Muscle of back (tissue), 11 donors: ENCODE data around the gene DGLUCY. TPM values are rescaled to one million over a fixed set of nuclear protein-coding genes. Genes with fewer than 3 reads are reported as not detected.
A peak's percentile ranks its signal among the peaks of the same experiment; 100 is the strongest.
"Not testable (repeated sequence)": the region's sequence is repeated elsewhere in the genome, so short reads cannot be mapped to it uniquely, and the experiment has no call there.

Source experiments
- DNase-seq, 3 donors: peaks; one replicate each; pipeline versions ENCODE4 v3.0.0 to v3.0.0-alpha.2; 2013
- polyA plus RNA-seq, 10 donors: library from polyadenylated mRNA; unstranded; fragments of 120-200 nt; gene quantifications; one replicate each; pipeline ENCODE4 v1.2.1, GENCODE V29; 2013; ENCODE audit not compliant: insufficient read length in 10 of 10

The DGLUCY gene
- polyA plus RNA-seq, 10 donors = 22.1 to 33.5 (median 27.8) TPM

DNA sequence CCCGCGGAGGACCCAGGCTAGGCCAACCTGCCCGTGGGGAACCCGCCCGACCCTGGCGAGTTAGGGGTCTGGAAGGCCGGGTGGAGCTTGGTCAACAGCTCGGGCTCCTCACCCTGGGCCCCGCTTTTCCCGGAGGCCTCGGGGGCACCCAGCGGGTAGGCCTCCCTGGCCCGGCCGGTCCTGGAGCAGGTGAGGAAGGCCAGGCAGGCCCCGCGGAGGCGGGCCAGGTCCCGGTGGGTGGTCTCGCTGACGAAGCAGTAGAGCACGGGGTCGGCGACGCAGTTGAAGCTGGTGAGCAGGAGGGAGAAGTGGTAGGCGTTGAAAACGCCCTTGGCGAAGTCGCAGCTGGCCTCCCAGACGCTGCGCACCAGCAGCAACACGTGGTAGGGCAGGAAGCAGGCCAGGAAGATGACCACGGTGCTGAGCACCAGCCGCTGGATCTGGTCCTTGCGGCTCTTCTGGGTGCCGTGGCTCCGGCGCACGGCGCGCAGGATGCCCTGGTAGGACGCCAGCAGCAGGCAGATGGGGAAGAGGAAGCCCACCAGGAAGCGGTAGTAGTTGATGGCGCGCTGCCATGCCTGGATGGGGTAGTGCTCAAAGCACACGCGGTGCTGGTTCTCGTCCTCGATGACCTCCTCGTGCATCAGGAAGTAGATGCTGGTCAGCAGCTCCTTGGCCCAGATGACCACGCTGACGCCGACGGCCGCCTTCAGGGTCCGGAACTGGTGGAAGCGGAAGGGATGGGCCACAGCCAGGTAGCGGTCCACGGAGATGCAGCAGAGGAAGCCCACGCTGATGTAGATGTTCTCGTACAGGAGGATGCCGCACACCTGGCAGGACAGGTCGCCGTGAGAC lies 120.3 kb downstream of the DGLUCY start:
- DNase-seq = no peak

DNA sequence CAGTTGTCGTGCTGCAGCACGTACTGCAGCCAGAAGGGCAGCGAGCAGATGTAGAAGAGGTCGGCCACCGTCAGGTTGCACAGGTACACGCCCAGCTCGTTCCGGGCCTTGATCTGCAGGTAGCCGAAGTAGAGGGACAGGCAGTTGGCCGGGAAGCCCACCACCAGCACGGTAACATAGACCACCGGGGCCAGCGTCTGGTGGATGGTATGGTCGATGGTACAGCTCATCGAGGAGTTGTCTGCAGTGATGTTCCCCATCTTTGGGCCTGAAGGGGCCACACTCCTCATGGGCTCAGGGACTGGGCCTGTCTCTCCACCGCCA lies 120.9 kb downstream of the DGLUCY start:
- DNase-seq = no peak

DNA sequence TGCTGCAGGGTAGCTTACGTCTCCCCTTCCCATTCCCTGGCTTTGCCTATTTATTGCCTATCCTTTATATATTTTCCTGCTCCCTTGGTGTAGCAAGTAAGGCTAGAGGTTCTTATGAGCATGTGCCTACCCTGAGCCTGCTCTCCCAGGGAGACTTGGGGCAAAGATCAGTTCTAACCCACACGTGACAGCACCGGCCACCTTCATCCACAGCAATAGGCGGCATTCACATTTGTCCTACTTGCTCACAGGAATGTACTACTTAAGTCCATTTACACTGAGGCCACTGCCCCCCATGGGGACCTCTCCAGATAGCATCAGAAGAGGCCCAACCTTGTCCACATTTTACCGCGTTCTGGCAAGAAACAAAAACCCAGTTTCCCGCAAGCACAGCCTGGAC lies 122.0 kb downstream of the DGLUCY start:
- DNase-seq = no peak

DNA sequence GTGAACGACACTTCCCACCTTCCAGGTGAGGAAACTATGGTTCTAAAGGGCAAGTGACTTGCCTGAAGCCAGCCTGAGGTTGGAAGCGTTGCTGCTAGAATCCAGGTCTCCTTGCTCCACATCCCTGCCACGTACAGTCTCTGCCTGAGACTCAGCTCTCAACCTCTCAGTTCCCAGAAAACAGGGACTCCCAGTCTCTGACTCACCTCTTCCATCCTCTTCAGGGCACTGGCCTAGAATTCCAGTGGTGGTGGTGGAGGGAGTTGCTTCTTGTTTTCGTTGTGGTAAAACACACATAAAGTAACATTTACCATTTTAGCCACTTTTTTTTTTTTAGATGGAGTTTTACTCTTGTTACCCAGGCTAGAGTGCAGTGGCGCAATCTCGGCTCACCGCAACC lies 123.3 kb downstream of the DGLUCY start:
- DNase-seq = peak in 1 of 3 donors; percentile 50

DNA sequence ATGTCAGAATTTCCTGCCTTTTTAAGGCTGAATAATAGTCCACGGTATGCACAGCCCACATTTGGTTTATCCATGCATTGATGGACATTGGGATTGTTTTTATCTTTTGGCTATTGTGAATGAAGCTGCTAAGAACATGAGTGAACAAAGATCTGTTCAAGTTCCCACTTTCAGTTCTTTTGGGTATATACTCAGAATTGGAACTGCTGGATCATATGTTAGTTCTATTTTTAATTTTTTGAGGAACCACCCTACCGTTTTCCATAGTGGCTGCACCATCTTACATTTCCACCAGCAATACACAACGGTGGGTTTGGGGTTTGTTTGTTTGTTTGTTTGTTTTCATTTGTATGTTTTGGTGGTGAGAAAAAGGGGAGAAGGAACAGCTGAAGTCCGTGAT lies 124.2 kb downstream of the DGLUCY start:
- no peak for DNase-seq

DNA sequence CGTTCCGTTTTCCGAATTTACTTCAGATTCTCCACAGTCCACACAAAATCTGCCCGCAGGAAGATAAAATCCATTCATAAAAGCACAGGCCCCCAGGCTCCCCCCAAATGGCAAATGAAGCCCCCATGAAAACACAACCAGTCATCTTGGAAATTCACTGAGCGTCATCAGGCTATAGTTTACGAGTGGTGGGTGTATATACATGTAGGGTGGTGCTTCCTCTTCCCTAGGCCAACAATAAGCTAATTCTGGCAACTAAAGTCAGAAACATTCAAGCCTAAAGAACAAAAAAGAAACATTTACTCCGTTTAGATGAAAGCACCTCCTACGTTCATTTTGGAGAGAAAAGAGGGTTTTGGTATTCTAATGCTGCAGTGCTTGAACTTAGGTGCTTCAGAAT lies 124.8 kb downstream of the DGLUCY start:
- DNase-seq = no peak

DNA sequence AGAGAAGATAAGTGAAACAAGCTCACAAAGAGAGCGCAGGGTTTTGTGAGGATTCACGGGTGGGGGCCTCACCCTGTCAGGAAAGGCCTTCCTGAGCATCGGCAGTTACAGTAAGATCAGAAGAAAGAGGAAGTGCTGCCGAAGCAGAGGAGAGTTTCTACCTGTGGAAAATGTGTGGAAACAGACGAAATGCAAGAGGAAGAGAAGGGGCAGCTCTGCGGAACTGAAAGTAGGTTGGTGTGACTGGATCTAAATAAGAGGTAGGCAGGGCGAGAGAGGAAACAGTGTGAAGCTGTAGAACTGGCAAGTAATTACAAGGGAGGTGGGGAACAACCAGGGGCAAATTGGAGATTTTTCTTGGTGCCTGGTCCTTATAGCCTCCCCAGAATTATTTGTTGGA lies 128.0 kb downstream of the DGLUCY start:
- DNase-seq = peak in 1 of 3 donors; percentile 40

DNA sequence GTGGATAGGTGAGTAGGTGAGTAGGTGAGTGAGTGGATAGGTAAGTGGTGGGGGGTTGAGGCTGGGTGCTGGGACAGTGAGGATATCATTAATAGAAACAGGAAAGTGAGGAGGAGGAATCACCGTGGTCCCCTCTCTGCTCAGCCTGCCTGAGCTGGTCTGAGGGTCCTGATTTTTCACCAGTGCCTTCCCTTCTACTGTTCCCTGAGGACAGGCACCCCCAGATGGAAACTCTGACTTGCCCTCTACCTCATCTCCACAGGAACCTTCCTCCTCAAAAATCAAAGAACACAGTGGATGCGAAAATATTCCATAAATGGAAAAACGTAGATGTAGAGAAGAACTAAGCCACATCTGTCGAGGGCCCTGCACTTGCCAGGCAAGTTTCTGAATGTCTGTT lies 128.8 kb downstream of the DGLUCY start:
- DNase-seq = no peak

DNA sequence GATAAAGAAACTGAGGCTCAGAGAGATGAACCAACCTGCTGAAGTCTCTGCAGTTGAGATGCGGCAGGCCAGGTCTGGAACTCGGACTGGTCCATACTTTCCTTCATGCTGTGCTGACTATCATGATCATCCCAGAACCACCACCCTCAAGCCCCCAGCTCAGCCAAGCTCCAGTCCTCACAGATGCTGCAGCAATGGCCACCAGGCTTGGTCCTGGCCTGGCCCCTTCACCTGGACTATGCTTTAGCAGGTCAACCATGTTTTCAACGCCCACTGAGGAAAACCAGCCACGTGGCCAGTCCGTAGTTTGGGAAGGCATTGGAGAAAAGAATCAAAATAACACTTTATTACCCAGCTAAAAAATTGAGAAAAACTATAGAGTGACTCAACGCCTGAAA lies 129.2 kb downstream of the DGLUCY start:
- DNase-seq = no peak

DNA sequence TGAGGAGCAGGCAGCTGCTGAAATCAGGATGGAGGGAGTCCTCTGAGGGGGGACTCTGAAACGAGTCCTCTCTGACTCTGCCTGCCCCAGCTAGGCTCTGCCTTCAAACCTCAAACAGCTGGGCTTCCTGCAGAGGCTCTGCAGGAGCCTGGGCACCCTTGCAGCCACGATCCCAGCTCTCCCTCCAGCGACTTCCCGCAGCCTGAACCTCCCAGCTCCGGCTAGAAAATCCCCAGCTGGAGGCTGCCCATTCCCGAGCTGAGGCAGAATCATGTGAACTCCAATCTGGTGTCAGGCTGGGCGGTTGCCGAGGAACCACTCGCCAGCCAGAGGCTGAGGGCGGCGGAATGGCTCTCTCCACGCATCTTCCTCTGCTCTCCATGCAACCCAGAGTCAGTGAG lies 130.6 kb downstream of the DGLUCY start, which contains the start of gene GPR68:
Gene GPR68, minus strand, starts transcription at position 204 of the 401 bp plus-strand sequence. CDS start 9,654 bp downstream, outside the sequence.
- peak in 1 of 3 donors; percentile 50 for DNase-seq

DNA sequence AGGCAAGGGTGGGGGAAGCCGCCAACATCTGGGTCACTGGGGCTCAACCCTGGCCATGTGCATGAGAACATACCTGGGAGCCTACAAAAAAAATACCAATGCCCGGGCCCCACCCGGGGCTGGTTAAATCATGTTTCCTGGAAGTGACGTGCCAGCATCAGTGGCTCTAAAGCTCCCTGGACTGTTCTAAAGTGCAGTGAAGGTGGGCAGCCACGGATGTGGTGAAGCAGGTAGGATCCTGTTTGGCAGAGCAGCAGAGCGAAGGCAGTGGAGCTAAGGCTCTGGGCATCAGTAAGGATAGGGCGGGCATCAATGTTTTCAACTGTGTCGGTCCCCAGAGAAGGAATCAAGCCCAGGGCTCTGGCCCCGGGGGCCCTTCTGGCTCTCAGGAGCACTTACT lies 131.2 kb downstream of the DGLUCY start:
- DNase-seq = no peak

DNA sequence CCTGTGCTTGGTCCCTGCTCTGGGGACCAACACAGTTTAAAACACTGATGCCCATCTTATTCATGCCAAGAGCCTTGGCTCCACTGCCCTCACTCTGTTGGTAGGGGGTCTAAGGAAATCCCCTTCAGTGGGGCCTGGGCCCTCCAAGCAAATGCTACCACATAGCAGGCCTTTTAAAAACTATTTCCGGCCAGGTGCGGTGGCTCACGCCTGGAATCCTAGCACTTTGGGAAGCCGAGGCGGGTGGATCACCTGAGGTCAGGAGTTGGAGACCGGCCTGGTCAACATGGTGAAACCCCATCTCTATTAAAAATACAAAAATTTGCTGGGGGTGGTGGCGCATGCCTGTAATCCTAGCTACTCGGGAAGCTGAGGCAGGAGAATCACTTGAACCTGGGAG lies 131.7 kb downstream of the DGLUCY start:
- not testable (repeated sequence) for DNase-seq

DNA sequence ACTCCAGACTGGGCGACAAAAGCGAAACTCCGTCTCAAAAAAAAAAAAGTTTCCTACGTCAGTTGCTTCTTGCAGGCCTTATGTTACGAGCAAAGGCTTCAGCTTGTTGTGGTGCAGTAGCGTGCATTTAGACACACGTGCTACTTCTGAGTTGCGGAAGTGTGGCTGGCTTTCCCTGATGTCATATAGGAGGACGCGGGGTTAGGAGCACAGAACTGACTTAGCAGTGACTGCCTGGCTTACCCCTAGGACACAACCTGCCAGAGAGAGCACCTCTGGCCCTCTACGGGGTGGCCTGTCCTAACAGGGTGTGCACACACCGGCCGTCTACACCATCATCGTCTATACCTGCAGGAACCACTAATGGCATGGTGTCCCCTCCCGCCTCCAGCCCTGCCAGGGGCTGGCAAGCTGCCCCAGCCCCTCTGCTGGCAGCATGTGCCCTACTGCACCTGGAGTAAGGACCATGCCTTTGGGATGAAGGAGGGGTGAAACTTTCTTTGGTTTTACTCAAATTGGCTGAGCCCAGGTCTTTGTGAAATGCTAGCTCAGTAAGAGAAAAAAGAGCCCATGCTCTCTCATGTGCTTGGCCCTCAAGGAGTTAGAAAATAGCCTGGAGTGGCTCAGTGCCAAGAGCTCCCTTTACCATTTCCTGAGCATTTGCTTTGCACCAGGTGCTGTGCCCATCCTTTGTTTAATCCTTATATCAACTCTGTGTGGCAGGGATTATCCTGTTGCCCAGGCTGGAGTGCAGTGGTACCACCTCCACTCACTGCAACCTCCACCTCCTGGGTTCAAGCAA lies 132.4 kb downstream of the DGLUCY start:
- no peak for DNase-seq

DNA sequence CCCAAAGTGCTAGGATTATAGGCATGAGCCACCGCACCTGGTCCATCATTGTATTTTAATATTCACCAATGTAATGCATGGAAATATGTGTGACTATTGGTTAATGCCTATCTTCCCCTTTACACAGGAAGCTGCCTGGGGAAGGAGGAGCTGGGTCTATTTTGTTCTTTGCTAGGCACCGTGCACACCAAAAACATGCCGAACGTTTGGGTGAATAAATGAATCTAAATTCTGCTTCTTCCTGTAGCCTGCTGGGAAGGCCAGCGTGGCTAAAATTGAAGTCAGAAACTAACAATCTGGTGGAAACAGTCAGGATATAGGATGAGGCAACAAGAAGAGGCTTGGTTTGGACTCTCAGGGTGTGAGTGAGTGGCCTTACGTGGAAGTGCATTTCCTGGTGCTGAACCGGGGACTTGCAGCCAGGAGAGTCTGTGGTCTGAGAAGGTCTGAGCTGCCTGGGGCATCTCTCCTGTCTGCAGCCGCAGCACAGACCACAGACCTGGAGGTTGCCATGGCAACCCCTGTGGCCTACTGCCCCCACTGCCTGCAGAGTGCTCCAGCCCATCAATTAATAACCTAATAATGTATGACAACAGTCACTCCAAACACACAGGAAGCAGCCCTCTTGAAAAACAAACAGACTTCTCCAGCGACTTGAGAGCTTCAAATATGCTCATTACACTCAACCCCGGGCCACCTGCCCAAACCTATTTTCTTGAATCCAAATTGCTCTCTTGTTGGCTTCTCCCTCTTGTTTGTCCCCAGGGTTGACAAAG lies 136.2 kb downstream of the DGLUCY start:
- no peak for DNase-seq

DNA sequence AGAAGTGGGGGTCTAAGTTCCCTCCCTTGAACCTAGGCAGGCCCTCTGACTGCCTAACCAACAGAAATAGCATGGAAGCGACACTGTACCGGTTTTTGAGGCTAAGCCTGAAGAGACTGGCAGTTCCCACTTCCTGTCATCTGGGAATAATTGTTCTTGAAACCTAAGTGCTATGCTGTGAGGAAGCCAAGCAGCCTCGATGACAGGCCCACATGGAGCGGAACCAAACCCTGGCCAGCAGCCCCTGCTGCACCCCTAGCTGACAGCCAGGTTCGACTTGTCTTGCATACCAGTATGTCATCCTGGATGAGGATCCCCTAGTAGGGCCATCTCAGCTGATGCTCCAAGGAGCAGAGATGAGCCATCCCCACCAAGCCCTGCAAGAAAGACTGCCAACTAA lies 137.0 kb downstream of the DGLUCY start:
- peak in 1 of 3 donors; percentile 41 for DNase-seq

DNA sequence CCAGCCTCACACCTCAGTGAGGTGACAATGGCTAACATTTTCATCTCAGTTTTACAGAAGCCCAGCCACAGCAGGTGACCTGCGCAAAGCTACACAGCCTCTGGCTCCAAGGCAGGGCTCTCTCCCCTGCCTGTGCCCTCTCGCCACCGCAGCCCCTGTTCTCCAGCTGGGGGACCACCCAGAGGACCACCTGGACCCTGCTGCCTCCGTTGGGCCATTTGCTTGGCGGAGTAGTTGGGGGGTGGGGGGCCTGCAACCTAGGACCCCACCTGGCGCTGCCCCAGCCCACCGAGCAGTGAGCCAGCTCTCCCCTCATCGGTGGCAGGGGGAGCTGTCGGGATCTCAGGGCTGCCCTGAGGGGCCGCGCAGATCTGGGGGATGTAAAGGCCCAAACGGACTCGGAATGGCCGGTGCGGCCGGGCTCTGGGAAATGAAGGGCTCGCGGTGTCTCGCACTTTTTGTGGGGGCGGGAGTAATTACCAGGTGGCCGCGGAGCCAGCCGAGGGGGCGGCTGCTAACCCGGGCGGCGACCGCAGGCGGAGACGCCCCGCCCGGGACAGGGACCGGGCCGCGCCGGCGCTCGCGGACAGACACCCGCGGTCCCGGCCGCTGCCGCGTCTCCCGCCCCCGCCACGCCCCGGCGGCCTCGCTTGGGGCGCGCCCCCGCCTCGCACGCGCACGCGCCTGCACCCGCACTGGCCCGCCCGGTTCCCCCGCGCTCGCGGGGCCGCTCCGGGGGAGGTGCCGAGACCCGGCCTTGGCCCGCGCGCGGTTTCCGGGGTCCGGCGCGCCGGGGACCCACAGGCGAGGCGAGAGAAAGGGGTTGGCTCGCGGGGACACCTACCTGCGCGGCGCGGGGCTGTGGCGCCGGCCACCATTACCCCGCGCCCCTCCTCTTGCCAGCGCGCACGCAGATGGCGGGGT lies 139.3 kb downstream of the DGLUCY start:
- DNase-seq = peak in 2 of 3 donors; percentile 42 to 64

DNA sequence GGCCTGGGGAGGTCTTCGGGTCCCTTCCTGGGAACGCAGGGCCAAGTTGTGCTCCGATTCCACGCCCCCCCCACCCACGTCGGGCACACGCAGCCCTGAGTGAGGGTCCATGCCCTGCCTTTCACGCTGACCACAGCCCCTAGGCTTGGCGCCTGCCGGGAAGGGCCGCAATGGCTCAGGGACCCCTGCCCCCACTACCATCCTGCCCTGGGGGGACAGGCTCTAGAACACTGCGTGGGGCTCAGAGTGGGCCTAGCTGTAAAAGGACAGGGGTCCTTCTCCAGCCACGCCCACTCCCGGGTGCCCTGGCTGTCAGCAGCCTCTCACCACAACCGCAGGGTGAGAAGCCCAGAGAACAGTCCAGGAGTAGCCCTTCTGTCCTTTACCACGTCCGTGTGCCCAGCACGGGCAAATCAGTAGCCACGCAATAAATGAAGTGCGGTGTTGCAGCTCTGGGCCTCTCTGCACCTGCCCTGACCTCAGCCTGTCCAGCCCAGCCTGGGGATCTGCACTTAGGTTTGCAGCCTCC lies 140.0 kb downstream of the DGLUCY start:
- peak in 1 of 3 donors; percentile 29 for DNase-seq

DNA sequence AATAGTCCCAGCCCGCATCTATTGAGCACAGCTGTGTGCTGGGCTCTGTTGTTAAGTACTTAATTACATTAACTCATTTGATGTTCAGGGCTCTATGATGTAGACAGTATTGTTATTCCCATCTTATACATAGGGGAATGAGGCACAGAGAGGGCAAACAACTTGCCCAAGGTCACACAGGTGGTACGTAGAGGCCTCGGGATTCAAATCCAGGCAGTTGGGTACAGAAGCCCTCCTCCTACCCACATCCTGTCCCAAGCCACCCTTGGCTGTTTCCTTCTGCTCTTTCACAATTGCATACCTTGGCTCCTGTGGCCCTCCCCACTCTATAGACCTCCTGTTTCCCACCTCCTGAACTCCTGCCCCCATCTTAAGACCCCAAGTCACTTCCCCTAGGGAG lies 140.6 kb downstream of the DGLUCY start:
- DNase-seq = no peak

DNA sequence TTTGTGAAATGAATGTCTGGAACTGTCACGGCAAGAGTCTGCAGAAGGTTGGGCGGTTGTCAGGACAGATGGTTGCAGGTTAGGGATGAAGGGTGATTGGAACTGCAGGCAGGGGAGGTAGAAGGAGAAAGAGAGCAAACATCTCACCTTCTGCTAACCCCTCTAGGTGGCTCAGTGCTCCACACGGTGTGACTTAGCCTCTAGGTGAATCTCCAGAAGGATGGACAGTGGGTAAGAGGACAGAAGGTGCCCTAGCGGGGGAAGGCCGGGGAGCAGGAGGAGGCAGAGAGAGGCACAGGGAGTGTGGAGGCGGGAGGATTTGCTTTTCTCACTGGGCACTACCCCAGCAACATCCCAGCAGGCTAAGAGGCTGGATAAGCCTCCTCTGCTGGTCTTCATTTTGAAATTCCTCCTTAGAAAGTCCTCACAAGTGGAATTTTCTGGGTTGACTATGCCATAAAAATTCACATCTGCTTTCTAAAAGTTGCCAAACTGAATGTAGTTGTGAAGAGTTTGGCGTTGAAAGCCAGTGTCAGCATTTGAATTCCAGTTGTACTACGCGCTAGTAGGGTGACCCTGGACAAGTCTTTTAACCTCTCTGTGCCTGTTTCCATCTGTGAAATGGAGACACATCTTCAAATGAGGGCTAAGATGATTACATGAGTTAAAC lies 141.3 kb downstream of the DGLUCY start:
- DNase-seq = no peak

DNA sequence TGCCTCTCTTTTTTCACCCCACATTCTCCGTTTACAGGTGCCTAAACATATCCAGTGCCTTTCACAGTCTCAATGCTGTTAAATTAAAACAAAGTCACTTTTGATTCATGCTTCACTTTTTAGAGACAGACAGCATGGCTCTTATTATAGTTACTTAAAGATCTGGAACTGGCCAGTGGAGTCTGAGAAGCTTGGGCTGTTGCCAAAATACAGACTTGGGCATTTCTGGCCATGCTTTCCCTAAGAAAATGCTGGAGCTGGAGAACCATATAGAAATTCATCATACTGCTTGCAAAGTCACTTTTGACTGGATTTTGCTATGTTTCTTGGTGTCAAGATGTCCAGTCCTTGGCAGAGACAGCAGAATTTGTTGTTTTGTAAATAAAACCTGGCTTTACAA lies 142.8 kb downstream of the DGLUCY start:
- no peak for DNase-seq
